Measurements from ENCODE around the gene RNF223. TPM values are rescaled to one million over a fixed set of nuclear protein-coding genes. Genes with fewer than 3 reads are reported as not detected.
A peak's percentile ranks its signal among the peaks of the same experiment; 100 is the strongest.

The RNF223 gene
- total RNA-seq (2014; rRNA removed; shearing (Covaris generic)): 0.20 TPM in 1 of 2 replicates, not detected in the other
- polyA plus RNA-seq (2014; cell fraction: nucleus; rRNA removed): not detected in 2 replicates

GRCh38 chr1:1073743-1074587 is at the start of gene RNF223:
TSS of gene RNF223 (minus strand) at chr1:1074306. CDS start at chr1:1072566, 1,740 bp downstream.
- DNase-seq (ENCODE audit: extremely low read depth, low read depth): no peak

GRCh38 chr1:1122981-1123480 is 48.9 kb upstream of the RNF223 start:
- DNase-seq (ENCODE audit: extremely low read depth, low read depth): no peak

GRCh38 chr1:1122078-1122811 is 48.1 kb upstream of the RNF223 start:
- peak; percentile 62 for DNase-seq (ENCODE audit: extremely low read depth, low read depth)

GRCh38 chr1:1121611-1122077 is 47.5 kb upstream of the RNF223 start:
- DNase-seq (ENCODE audit: extremely low read depth, low read depth): no peak

GRCh38 chr1:1120866-1121591 is 46.9 kb upstream of the RNF223 start:
- no peak for DNase-seq (ENCODE audit: extremely low read depth, low read depth)

- no peak for DNase-seq (ENCODE audit: extremely low read depth, low read depth)
Observed at GRCh38 chr1:1120096-1120495, 46.0 kb upstream of the RNF223 start.

GRCh38 chr1:1119272-1119890 is 45.3 kb upstream of the RNF223 start:
- DNase-seq (ENCODE audit: extremely low read depth, low read depth): no peak

GRCh38 chr1:1118876-1119220 is 44.7 kb upstream of the RNF223 start:
- no peak for DNase-seq (ENCODE audit: extremely low read depth, low read depth)

GRCh38 chr1:1118011-1118875 is 44.1 kb upstream of the RNF223 start:
- no peak for DNase-seq (ENCODE audit: extremely low read depth, low read depth)

GRCh38 chr1:1117469-1117831 is 43.3 kb upstream of the RNF223 start:
- DNase-seq (ENCODE audit: extremely low read depth, low read depth): no peak

GRCh38 chr1:1116701-1117468 is 42.8 kb upstream of the RNF223 start:
- DNase-seq (ENCODE audit: extremely low read depth, low read depth): no peak

- peak; percentile 93 for DNase-seq (ENCODE audit: extremely low read depth, low read depth)
Observed at GRCh38 chr1:1115786-1116700, 41.9 kb upstream of the RNF223 start, which contains the start of gene C1orf159. TSS of gene C1orf159 (minus strand) at chr1:1116089. CDS start at chr1:1091543, 24,546 bp downstream.

- DNase-seq (ENCODE audit: extremely low read depth, low read depth): no peak
Observed at GRCh38 chr1:1115136-1115785, 41.2 kb upstream of the RNF223 start.

GRCh38 chr1:1114431-1114830 is 40.3 kb upstream of the RNF223 start:
- no peak for DNase-seq (ENCODE audit: extremely low read depth, low read depth)

- no peak for DNase-seq (ENCODE audit: extremely low read depth, low read depth)
Observed at GRCh38 chr1:1112237-1112985, 38.3 kb upstream of the RNF223 start.

- DNase-seq (ENCODE audit: extremely low read depth, low read depth): no peak
Observed at GRCh38 chr1:1111516-1112236, 37.6 kb upstream of the RNF223 start.
